ENCODE results near the gene FIBCD1.

Gene FIBCD1

DNA sequence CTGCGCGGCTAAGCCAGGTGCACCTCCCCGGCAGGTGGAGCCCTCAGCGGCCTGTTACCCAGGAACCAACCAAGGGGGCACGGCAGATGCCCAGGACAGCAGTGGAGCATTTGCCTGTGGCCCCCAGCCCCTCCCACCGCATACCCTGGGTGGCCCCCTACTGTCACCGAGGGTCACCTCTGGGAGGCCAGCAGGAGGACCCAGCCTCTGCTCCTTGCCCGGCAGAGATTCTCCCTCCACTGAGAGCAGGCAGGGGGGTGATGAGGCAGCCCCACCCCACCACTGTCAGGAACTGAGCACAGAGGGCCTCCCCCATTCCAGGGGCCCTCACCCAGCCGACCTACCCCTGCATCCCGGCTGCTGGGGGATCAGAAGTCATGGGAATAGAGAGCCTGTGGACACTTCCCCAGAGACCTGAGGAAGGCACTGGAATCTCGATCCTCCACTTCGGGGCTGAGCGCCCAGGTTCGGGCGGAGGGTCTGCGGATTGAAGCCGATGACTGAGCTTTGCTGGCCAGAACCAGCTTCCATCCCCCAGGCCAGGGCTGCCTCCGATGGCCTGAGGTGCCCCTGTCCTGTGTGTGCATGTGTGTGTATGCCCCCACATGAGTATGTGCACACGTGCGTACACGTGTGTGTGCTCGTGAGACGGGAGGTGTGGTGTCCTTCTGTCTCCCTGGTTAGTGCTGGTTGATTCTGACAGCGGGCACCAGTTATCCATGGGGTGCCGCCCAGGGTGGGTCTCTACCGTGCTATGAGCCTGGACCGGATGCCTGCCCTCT lies 42.6 kb downstream of the FIBCD1 start, which contains the start of gene QRFP:
Gene QRFP, minus strand, starts transcription at position 580 of the 782 bp plus-strand sequence. CDS start 2,974 bp downstream, outside the sequence.
- ATAC-seq: peak; percentile 9
- Mint-ChIP-seq H3K4me3 (no peak within 1 kb of the TSS), H3K27ac (peak within 1 kb of the TSS in 1 of 2 donors; percentile 67), H3K27me3 (no peaks in the 10 kb centered on the region), H3K9me3 (no peaks in the 10 kb centered on the region), H3K4me1 (no peaks in the 10 kb centered on the region)
- DNase-seq: no peak

DNA sequence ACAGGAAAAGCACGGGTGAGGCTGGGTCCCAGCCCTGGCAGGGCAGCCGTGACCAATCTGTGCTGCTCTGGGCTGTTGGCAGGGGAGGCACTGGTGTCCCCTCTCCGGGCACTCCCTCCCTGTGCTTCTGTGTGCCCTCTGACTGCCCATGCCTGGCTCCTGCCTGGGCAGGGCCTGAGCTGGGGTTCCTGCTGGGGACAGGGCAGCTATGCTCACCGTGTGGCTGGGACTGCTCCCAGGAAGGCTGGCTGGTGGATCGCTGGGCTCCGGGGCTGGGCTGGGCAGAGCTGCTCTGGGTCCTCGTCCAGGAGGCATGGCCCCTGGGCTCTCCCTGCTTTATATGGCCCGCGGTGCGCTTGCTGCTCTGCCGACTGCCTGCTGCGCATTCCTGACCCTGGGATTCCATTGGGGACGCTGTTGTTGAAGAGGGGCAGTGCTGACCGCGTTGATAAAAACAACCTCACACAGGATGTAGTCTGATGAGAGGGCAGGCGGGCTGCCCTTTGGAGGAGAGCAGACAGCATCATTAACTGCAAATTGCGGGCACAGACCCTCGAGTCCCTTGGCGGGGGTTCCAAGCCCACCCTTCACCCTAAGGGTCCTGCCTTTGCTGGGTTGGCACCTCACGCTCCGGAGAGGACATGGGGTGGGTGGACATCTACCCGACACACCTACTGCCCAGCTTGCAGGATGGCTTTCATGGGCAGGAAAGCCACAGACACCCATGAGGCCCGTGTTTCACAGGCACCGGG lies 43.4 kb downstream of the FIBCD1 start:
- no peaks in the 10 kb centered on the region for H3K9me3 Mint-ChIP-seq
- no peaks in the 10 kb centered on the region for H3K27me3 Mint-ChIP-seq
- H3K4me1 Mint-ChIP-seq: no peaks in the 10 kb centered on the region
- no peak overlapping the region for H3K4me3 Mint-ChIP-seq
- peak overlapping the region in 1 of 2 donors; percentile 67 for H3K27ac Mint-ChIP-seq
- no peak for DNase-seq
- ATAC-seq: no peak

- Mint-ChIP-seq H3K27me3 (no peaks in the 10 kb centered on the region), H3K27ac (peak overlapping the region in 1 of 2 donors; percentile 30), H3K4me1 (no peaks in the 10 kb centered on the region), H3K9me3 (no peaks in the 10 kb centered on the region), H3K4me3 (no peak overlapping the region)
- DNase-seq (no peak), ATAC-seq (no peak)
These were observed 44.0 kb downstream of the FIBCD1 start for GRCh38 chr9:130895038-130895437.

GRCh38 chr9:130894546-130894945 lies 44.5 kb downstream of the FIBCD1 start:
- Mint-ChIP-seq H3K9me3 (no peaks in the 10 kb centered on the region), H3K27ac (no peak overlapping the region), H3K4me1 (no peaks in the 10 kb centered on the region), H3K27me3 (no peaks in the 10 kb centered on the region), H3K4me3 (no peak overlapping the region)
- DNase-seq (no peak), ATAC-seq (no peak)

GRCh38 chr9:130893341-130894101 lies 45.5 kb downstream of the FIBCD1 start:
- peak overlapping the region in 1 of 2 donors; percentile 59 for H3K27ac Mint-ChIP-seq
- DNase-seq: no peak
- no peaks in the 10 kb centered on the region for H3K4me1 Mint-ChIP-seq
- ATAC-seq: no peak
- H3K4me3 Mint-ChIP-seq: no peak overlapping the region
- no peaks in the 10 kb centered on the region for H3K9me3 Mint-ChIP-seq
- H3K27me3 Mint-ChIP-seq: no peaks in the 10 kb centered on the region

GRCh38 chr9:130892477-130893304 lies 46.4 kb downstream of the FIBCD1 start:
- H3K9me3 Mint-ChIP-seq: no peaks in the 10 kb centered on the region
- H3K4me1 Mint-ChIP-seq: no peaks in the 10 kb centered on the region
- DNase-seq (no peak), ATAC-seq (no peak)
- H3K27ac Mint-ChIP-seq: no peak overlapping the region
- no peak overlapping the region for H3K4me3 Mint-ChIP-seq
- H3K27me3 Mint-ChIP-seq: no peaks in the 10 kb centered on the region

DNA sequence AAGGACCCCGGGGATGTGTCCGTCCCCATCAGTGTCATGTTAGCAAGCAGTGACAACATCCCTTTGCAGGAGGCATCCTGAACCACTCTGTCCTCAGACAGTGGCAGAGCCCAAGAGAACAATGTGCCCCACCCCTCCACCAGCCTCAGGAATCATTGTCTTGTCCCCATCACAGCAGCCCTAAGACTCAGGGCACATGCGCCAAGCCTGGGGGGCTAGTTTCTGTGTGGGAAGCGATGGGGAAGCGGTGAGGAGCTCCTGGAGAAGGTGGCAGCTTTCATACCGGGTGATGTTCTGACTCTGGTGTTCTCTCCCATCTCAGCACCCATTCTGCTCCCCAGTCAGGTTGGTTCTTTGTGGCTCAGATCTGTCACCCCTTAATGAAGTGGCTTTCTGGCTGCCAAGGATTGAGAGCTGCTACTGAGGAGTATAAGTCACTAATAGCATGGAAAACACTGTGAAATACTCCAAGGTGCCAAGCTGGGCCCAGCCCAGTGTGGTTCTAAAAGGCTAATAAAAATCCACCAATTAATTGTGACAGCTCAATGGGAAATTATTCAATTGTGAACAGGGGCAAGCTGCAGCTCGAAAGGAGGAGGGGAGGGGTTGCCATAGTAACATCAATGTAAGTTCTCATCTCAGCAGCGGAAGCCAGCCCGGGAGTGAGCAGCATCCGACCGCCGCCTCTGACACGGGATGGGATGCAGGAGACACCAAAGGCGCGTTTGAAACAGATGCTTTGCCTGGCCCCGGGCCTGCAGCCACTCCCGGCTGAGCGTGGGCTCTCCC lies 47.2 kb downstream of the FIBCD1 start:
- no peaks in the 10 kb centered on the region for H3K9me3 Mint-ChIP-seq
- no peaks in the 10 kb centered on the region for H3K4me1 Mint-ChIP-seq
- ATAC-seq (no peak), DNase-seq (no peak)
- no peaks in the 10 kb centered on the region for H3K27me3 Mint-ChIP-seq
- H3K4me3 Mint-ChIP-seq: no peak overlapping the region
- peak overlapping the region in 1 of 2 donors; percentile 85 for H3K27ac Mint-ChIP-seq

DNA sequence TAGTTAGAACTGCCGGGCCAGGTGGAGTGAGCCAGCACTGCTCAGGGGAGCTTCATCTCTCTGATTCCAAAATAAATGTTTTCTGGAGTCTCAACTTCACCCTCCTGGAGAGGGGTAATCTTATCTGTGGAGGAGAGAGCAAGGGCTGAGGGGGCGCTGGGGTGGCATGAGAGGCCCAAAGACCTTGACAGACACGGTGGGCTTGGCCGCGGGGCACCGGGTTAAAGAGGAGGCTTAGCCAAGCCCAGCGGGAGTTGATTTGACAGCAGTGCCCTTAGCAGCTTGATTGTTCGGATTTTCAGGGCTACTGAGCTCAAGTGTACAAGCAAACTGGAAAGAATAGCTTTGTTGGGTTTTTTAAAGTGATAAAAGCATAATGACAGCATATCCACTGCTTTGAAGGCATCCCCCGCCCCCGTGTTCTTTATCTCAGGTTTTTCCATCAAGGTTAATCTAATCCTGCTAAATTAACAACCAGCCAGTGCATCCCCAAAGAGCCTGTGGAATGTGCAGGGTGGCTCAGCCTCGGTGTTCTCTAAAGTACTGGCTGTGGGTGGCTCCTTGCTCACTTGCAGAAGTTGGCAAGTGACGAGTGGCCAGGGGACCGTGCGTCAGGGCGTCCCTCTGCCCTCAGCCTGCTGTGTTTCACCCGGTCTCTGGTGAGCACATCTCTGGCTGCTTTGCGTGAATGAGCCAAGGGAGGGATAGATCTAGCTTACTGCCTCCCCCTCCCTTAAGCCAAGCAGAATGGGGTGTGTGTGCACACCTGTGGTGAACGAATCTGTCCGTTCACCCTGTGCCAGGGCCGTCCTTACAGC lies 48.0 kb downstream of the FIBCD1 start:
- no peaks in the 10 kb centered on the region for H3K4me1 Mint-ChIP-seq
- H3K27ac Mint-ChIP-seq: peak overlapping the region in 1 of 2 donors; percentile 85
- ATAC-seq: no peak
- no peak overlapping the region for H3K4me3 Mint-ChIP-seq
- no peaks in the 10 kb centered on the region for H3K27me3 Mint-ChIP-seq
- no peak for DNase-seq
- H3K9me3 Mint-ChIP-seq: no peaks in the 10 kb centered on the region

DNA sequence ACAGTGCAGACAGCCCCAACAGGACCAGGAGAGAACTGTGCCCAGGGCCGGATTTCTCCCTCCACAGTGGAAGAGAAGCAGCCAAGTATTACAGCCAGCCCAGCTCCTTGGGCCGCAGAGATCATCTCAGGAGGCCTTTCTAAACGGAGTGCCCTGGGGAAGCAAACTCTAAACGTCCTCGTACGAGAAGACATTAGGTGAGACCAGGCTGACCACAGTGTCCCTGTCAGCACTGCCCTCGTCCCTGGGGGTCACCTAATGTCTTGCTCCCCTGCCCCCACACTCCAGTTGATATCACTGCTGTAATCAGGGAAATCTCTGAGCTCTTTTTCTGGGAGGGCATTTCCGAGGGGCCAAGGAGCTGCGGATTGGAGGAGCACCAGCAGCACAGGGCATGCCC lies 48.9 kb downstream of the FIBCD1 start:
- no peaks in the 10 kb centered on the region for H3K4me1 Mint-ChIP-seq
- no peaks in the 10 kb centered on the region for H3K27me3 Mint-ChIP-seq
- H3K4me3 Mint-ChIP-seq: no peak overlapping the region
- H3K9me3 Mint-ChIP-seq: no peaks in the 10 kb centered on the region
- no peak for ATAC-seq
- DNase-seq: no peak
- peak overlapping the region in 1 of 2 donors; percentile 42 for H3K27ac Mint-ChIP-seq

DNA sequence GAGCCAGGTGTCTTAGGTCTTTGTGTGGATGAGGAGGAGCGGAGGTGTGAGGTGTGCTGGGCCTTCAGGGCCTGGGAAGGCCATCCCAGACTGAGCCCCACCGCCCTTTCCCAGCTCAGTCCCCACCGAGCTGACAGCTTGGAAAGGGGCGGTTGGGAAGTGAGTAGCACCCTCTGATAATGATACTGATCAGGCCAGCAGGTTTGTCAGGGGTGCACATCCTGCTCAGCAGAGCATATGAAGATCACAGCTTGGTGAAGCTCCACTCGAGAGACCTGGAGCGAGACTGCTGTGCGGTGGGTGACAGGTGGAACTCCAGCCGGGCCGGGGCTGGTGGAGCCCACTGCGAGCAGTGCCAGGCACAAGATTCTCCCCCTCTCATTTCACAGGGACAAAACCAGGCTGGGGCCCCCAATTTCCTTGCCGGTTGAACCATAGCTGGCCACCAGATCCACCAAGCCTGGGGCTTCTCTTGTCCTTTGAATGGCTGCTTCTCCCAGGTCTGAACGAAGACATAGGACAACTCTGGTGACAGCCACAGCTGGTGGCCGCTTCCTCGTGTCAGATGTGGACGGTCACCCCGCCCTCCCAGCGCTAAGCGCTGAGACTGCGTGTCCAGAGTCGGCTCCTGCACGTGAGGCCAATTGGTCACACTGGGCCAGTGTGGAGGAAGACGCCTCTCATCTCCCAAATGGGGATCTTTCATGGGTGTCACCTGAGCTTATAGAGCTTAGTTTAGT lies 50.7 kb downstream of the FIBCD1 start:
- no peak overlapping the region for H3K4me3 Mint-ChIP-seq
- H3K4me1 Mint-ChIP-seq: no peaks in the 10 kb centered on the region
- DNase-seq (no peak), ATAC-seq (no peak)
- H3K27me3 Mint-ChIP-seq: no peaks in the 10 kb centered on the region
- H3K9me3 Mint-ChIP-seq: no peaks in the 10 kb centered on the region
- H3K27ac Mint-ChIP-seq: peak overlapping the region in 1 of 2 donors; percentile 19

- ATAC-seq (no peak), DNase-seq (no peak)
- H3K9me3 Mint-ChIP-seq: no peaks in the 10 kb centered on the region
- H3K4me3 Mint-ChIP-seq: no peak overlapping the region
- H3K27ac Mint-ChIP-seq: peak overlapping the region; percentile 29 to 48
- H3K4me1 Mint-ChIP-seq: no peaks in the 10 kb centered on the region
- no peaks in the 10 kb centered on the region for H3K27me3 Mint-ChIP-seq
These were observed 51.4 kb downstream of the FIBCD1 start for GRCh38 chr9:130887494-130888144.

- ATAC-seq (no peak), DNase-seq (no peak)
- H3K4me3 Mint-ChIP-seq: no peak overlapping the region
- no peaks in the 10 kb centered on the region for H3K4me1 Mint-ChIP-seq
- no peaks in the 10 kb centered on the region for H3K9me3 Mint-ChIP-seq
- H3K27ac Mint-ChIP-seq: peak overlapping the region; percentile 13 to 70
- H3K27me3 Mint-ChIP-seq: no peaks in the 10 kb centered on the region
These were observed 52.1 kb downstream of the FIBCD1 start for GRCh38 chr9:130886981-130887380.
